ENCODE results near the gene NPC2. TPM values are rescaled to one million over a fixed set of nuclear protein-coding genes. Genes with fewer than 3 reads are reported as not detected.

The NPC2 gene
- total and polyA plus RNA-seq, 2 of the 4 experiments (the other 2 are of a cell fraction), result 210 to 273 TPM

- no peak overlapping the region for H3K4me2 ChIP-seq (ENCODE audit: low read depth, low read length)
- H3K27me3 ChIP-seq (ENCODE audit: control insufficient read depth, insufficient read depth, low read length), result no peaks in the 10 kb centered on the region
- no peak overlapping the region for H3K56ac ChIP-seq (ENCODE audit: extremely low read depth, insufficient read depth, low read length)
- H3K36me3 ChIP-seq (ENCODE audit: control insufficient read depth, insufficient read depth, low read length), result no peaks in the 10 kb centered on the region; the same call in 1 of the 2 replicates
- H2AK5ac ChIP-seq (ENCODE audit: low read depth, low read length), result no peak overlapping the region
- DNase-seq (no peak), ATAC-seq (ENCODE audit: low read depth) (no peak)
- H2BK20ac ChIP-seq (ENCODE audit: low read depth, low read length), result no peak overlapping the region
- H4K20me1 ChIP-seq (ENCODE audit: insufficient read depth, low read length), result no peaks in the 10 kb centered on the region
- H3K9ac ChIP-seq (ENCODE audit: low read depth, low read length), result no peak overlapping the region
- no peak overlapping the region for H3K23ac ChIP-seq (ENCODE audit: low read depth, low read length)
- in situ Hi-C loops (cut with MboI; ENCODE audit: low sequenced_read_pairs), result no loop called here
- no peaks in the 10 kb centered on the region for H3K9me3 ChIP-seq (ENCODE audit: control insufficient read depth, insufficient read depth, low read length)
- no peak overlapping the region for H3K4me3 ChIP-seq (ENCODE audit: insufficient read depth, low read depth, low read length)
- H4K91ac ChIP-seq (ENCODE audit: insufficient read depth, low read depth, low read length), result no peak overlapping the region
- H2BK5ac ChIP-seq (ENCODE audit: low read depth, low read length, poor library complexity, severe bottlenecking), result no peak overlapping the region
- dilution Hi-C loops (cut with HindIII; ENCODE audit: low sequenced_read_pairs, unreplicated experiment), result no loop called here
- H2BK120ac ChIP-seq (ENCODE audit: low read depth, low read length), result no peak overlapping the region
- no peak overlapping the region for H2AFZ ChIP-seq (replicated peaks; ENCODE audit: low read length, poor library complexity)
- no peak overlapping the region for H4K5ac ChIP-seq (ENCODE audit: low read depth, low read length)
- H3K27ac ChIP-seq (ENCODE audit: insufficient read depth, low read length), result no peak overlapping the region
- 97% methylated on average over 5 of the region's 14 CpGs; no CpG with 5 or more reads in 1 of the 2 experiments for WGBS, 2 experiments (ENCODE audit: extremely low coverage in 2 of 2, insufficient read length in 1 of 2)
- POLR2A ChIA-PET (ENCODE audit: unreplicated experiment), result no interaction called here
- H3K9me1 ChIP-seq (ENCODE audit: insufficient read depth, low read length), result peaks cover 19% of the 10 kb centered on the region
- no peak overlapping the region for H2BK15ac ChIP-seq (ENCODE audit: low read depth, low read length)
- TF ChIP-seq SMC3 (IDR thresholded peaks at IDR 0.05; ENCODE audit: low read depth, low read length) (no peak), BHLHE40 (IDR thresholded peaks at IDR 0.05; ENCODE audit: low read depth, low read length) (no peak), FOS (IDR thresholded peaks at IDR 0.05; ENCODE audit: low read depth, low read length) (no peak), RFX5 (IDR thresholded peaks at IDR 0.05; ENCODE audit: low read depth, low read length) (no peak), NFE2L2 (IDR thresholded peaks at IDR 0.05; ENCODE audit: low read depth, low read length) (no peak), CHD1 (IDR thresholded peaks at IDR 0.05; ENCODE audit: low read depth, low read length) (no peak), ELK1 (IDR thresholded peaks at IDR 0.05; ENCODE audit: borderline replicate concordance, low read depth, low read length) (no peak), RCOR1 (IDR thresholded peaks at IDR 0.05; ENCODE audit: insufficient replicate concordance, low read length) (no peak), CEBPB (IDR thresholded peaks at IDR 0.05; ENCODE audit: low read depth, low read length) (no peak), MXI1 (IDR thresholded peaks at IDR 0.05; ENCODE audit: borderline replicate concordance, low read depth, low read length) (no peak)
- no peak overlapping the region for H2AK9ac ChIP-seq (replicated peaks; ENCODE audit: low read depth, low read length, poor library complexity)
- H3K14ac ChIP-seq (replicated peaks; ENCODE audit: low read depth, low read length), result no peak overlapping the region
- peaks cover 0 to 4% of the 10 kb centered on the region in 2 experiments; a peak in 1 of 4 replicates for H3K79me1 ChIP-seq (ENCODE audit: low read depth in 1 of 2, low read length in 2 of 2)
- H3K4me1 ChIP-seq (ENCODE audit: control insufficient read depth, insufficient read depth, low read length), result peaks cover 17% of the 10 kb centered on the region
- H4K8ac ChIP-seq (ENCODE audit: low read depth in 2 of 2, low read length in 2 of 2), result no peak overlapping the region
- no peak overlapping the region for H3K4ac ChIP-seq (ENCODE audit: low read depth, low read length)
- BruUV-seq (replicated peaks), result no TSS peak
- intact Hi-C loops (cut with micrococcal nuclease), result no loop called here
- CTCF ChIA-PET, result no interaction called here
- no peak overlapping the region for H3K18ac ChIP-seq (ENCODE audit: low read depth, low read length)
These were observed 35.3 kb upstream of the NPC2 start for GRCh38 chr14:74528406-74528805.
